HCT116 (cell line): Measurements from ENCODE around the gene CETN2. TPM values are rescaled to one million over a fixed set of nuclear protein-coding genes. Genes with fewer than 3 reads are reported as not detected.

Experiments
- total RNA-seq: library from RNA; stranded (reverse); gene quantifications from one replicate; pipeline ENCODE4 v1.2.1, GENCODE V29; 2021; ENCODE audit not compliant: unreplicated experiment

The CETN2 gene
- total RNA-seq, 1 experiment from 2014 or later: 20.9 TPM

Other genes starting within 250 kb of the CETN2 start
- gene GABRQ, start 192.9 kb downstream of the CETN2 start, total RNA-seq: 4.2 TPM
- 92.7 TPM for gene MAGEA3, start 132.0 kb downstream of the CETN2 start, total RNA-seq
- gene CSAG2, start 121.5 kb downstream of the CETN2 start, total RNA-seq: not detected
- 21.8 TPM for gene MAGEA2B, start 116.1 kb downstream of the CETN2 start, total RNA-seq
- gene CSAG1, start 97.0 kb downstream of the CETN2 start, total RNA-seq: 1.2 TPM
- not detected for gene MAGEA12, start 97.0 kb downstream of the CETN2 start, total RNA-seq
- gene MAGEA2, start 76.9 kb downstream of the CETN2 start, total RNA-seq: 48.1 TPM
- gene CSAG3, start 71.5 kb downstream of the CETN2 start, total RNA-seq: 44.1 TPM
- gene MAGEA6, start 61.1 kb downstream of the CETN2 start, total RNA-seq: 0.57 TPM
- 22.1 TPM for gene NSDHL, start 306 bp upstream of the CETN2 start, total RNA-seq
- gene ZNF185, start 67.3 kb upstream of the CETN2 start, total RNA-seq: 15.8 TPM
- gene PNMA5, start 163.4 kb upstream of the CETN2 start, total RNA-seq: not detected
- not detected for gene PNMA3, start 225.7 kb upstream of the CETN2 start, total RNA-seq
- not detected for gene PNMA6A, start 241.7 kb upstream of the CETN2 start, total RNA-seq